Adipocyte (in vitro differentiated cells): ENCODE results near the gene OOEP.
"Not testable (repeated sequence)": the region's sequence is repeated elsewhere in the genome, so short reads cannot be mapped to it uniquely, and the experiment has no call there.

ENCODE experiments used
- DNase-seq: peaks from one replicate; pipeline ENCODE4 v3.0.0-alpha.2; 2015; ENCODE audit warnings: low read depth
- H3K27me3 ChIP-seq: replicated peaks from 2 replicates; pipeline ENCODE4 v1.7.0; 2013; ENCODE audit warnings: mild to moderate bottlenecking, low read length, moderate library complexity; ENCODE audit not compliant: control insufficient read depth, insufficient read depth
- H3K36me3 ChIP-seq: 2 replicates; pipeline ENCODE4 v1.7.0; 2013; ENCODE audit warnings: low read length, mild to moderate bottlenecking, moderate library complexity; ENCODE audit not compliant: control insufficient read depth, insufficient read depth, severe bottlenecking
- H3K4me1 ChIP-seq: 2 replicates; pipeline ENCODE4 v1.7.0; 2013; ENCODE audit warnings: mild to moderate bottlenecking, low read length, moderate library complexity; ENCODE audit not compliant: control insufficient read depth, insufficient read depth
- H3K4me3 ChIP-seq: 2 replicates; pipeline ENCODE4 v1.7.0; 2013; ENCODE audit warnings: mild to moderate bottlenecking, low read length, moderate library complexity
- H3K9ac ChIP-seq: 2 replicates; pipeline ENCODE4 v1.7.0; 2013; ENCODE audit warnings: mild to moderate bottlenecking, low read length, moderate library complexity
- H3K9me3 ChIP-seq: 2 replicates; pipeline ENCODE4 v1.7.0; 2013; ENCODE audit warnings: mild to moderate bottlenecking, low read length, moderate library complexity; ENCODE audit not compliant: control insufficient read depth

The OOEP gene

GRCh38 chr6:73369563-73369962, at the start of gene OOEP:
OOEP (minus strand) TSS chr6:73369897; CDS start chr6:73369792, 105 bp downstream.
- Histone ChIP-seq H3K27me3 (no peaks in the 10 kb centered on the region), H3K9ac (no peak within 1 kb of the TSS), H3K9me3 (peaks cover 7% of the 10 kb centered on the region), H3K4me1 (no peaks in the 10 kb centered on the region), H3K36me3 (no peaks in the 10 kb centered on the region), H3K4me3 (no peak within 1 kb of the TSS)
- DNase-seq = no peak

GRCh38 chr6:73418081-73418741, 48.5 kb upstream of the OOEP start:
- Histone ChIP-seq H3K9me3 (no peaks in the 10 kb centered on the region), H3K9ac (no peak overlapping the region), H3K4me1 (no peaks in the 10 kb centered on the region), H3K27me3 (no peaks in the 10 kb centered on the region), H3K4me3 (no peak overlapping the region), H3K36me3 (no peaks in the 10 kb centered on the region)
- peak; percentile 7 for DNase-seq

GRCh38 chr6:73413102-73413501, 43.4 kb upstream of the OOEP start:
- H3K9ac ChIP-seq = no peak overlapping the region
- no peaks in the 10 kb centered on the region for H3K36me3 ChIP-seq
- H3K4me3 ChIP-seq = no peak overlapping the region
- DNase-seq = no peak
- H3K27me3 ChIP-seq = no peaks in the 10 kb centered on the region
- no peaks in the 10 kb centered on the region for H3K9me3 ChIP-seq
- peaks cover 6% of the 10 kb centered on the region for H3K4me1 ChIP-seq

GRCh38 chr6:73409395-73409794, 39.7 kb upstream of the OOEP start:
- peaks cover 6% of the 10 kb centered on the region for H3K4me1 ChIP-seq
- H3K4me3 ChIP-seq = no peak overlapping the region
- H3K9ac ChIP-seq = no peak overlapping the region
- no peak for DNase-seq
- no peaks in the 10 kb centered on the region for H3K9me3 ChIP-seq
- no peaks in the 10 kb centered on the region for H3K27me3 ChIP-seq
- no peaks in the 10 kb centered on the region for H3K36me3 ChIP-seq

- DNase-seq = no peak
- H3K9me3 ChIP-seq = no peaks in the 10 kb centered on the region
- no peaks in the 10 kb centered on the region for H3K27me3 ChIP-seq
- H3K4me3 ChIP-seq = no peak overlapping the region
- H3K36me3 ChIP-seq = no peaks in the 10 kb centered on the region
- H3K4me1 ChIP-seq = peaks cover 8% of the 10 kb centered on the region
- H3K9ac ChIP-seq = no peak overlapping the region
These were observed 31.0 kb upstream of the OOEP start for GRCh38 chr6:73400656-73401055.

GRCh38 chr6:73395875-73396274, 26.2 kb upstream of the OOEP start:
- no peak for DNase-seq
- no peaks in the 10 kb centered on the region for H3K27me3 ChIP-seq
- no peaks in the 10 kb centered on the region for H3K9me3 ChIP-seq
- peaks cover 8% of the 10 kb centered on the region for H3K4me1 ChIP-seq
- H3K4me3 ChIP-seq = no peak overlapping the region
- H3K9ac ChIP-seq = no peak overlapping the region
- H3K36me3 ChIP-seq = no peaks in the 10 kb centered on the region

GRCh38 chr6:73394577-73395354, 25.1 kb upstream of the OOEP start, which contains the start of gene DDX43:
DDX43 (plus strand) TSS chr6:73394828; CDS start chr6:73394906, 78 bp downstream.
- peak within 1 kb of the TSS; percentile 61 for H3K4me3 ChIP-seq
- H3K4me1 ChIP-seq = peaks cover 5% of the 10 kb centered on the region
- no peak for DNase-seq
- no peak within 1 kb of the TSS for H3K9ac ChIP-seq
- no peaks in the 10 kb centered on the region for H3K36me3 ChIP-seq
- no peaks in the 10 kb centered on the region for H3K27me3 ChIP-seq
- no peaks in the 10 kb centered on the region for H3K9me3 ChIP-seq

GRCh38 chr6:73393278-73393677, 23.6 kb upstream of the OOEP start:
- H3K36me3 ChIP-seq = no peaks in the 10 kb centered on the region
- H3K4me1 ChIP-seq = peaks cover 3% of the 10 kb centered on the region
- H3K9ac ChIP-seq = no peak overlapping the region
- no peaks in the 10 kb centered on the region for H3K9me3 ChIP-seq
- DNase-seq = peak; percentile 4
- no peak overlapping the region for H3K4me3 ChIP-seq
- H3K27me3 ChIP-seq = no peaks in the 10 kb centered on the region

GRCh38 chr6:73392188-73392587, 22.5 kb upstream of the OOEP start:
- not testable (repeated sequence) for H3K27me3 ChIP-seq, H3K9me3 ChIP-seq, H3K9ac ChIP-seq, H3K36me3 ChIP-seq, H3K4me1 ChIP-seq, H3K4me3 ChIP-seq
- peak; percentile 4 for DNase-seq

GRCh38 chr6:73391675-73392074, 22.0 kb upstream of the OOEP start:
- H3K9me3 ChIP-seq = no peaks in the 10 kb centered on the region
- peaks cover 3% of the 10 kb centered on the region for H3K4me1 ChIP-seq
- DNase-seq = no peak
- no peaks in the 10 kb centered on the region for H3K36me3 ChIP-seq
- H3K27me3 ChIP-seq = no peaks in the 10 kb centered on the region
- H3K9ac ChIP-seq = no peak overlapping the region
- H3K4me3 ChIP-seq = no peak overlapping the region

GRCh38 chr6:73389854-73390253, 20.2 kb upstream of the OOEP start:
- H3K4me1 ChIP-seq = peaks cover 3% of the 10 kb centered on the region
- no peak for DNase-seq
- no peak overlapping the region for H3K4me3 ChIP-seq
- no peaks in the 10 kb centered on the region for H3K27me3 ChIP-seq
- H3K9ac ChIP-seq = no peak overlapping the region
- no peaks in the 10 kb centered on the region for H3K9me3 ChIP-seq
- no peaks in the 10 kb centered on the region for H3K36me3 ChIP-seq
